HCT116 (cell line): Measurements from ENCODE around the gene FAM20C. TPM values are rescaled to one million over a fixed set of nuclear protein-coding genes. Genes with fewer than 3 reads are reported as not detected.

Source experiments
- ATAC-seq: fragments of 200-7000 bp; cut with Tn5 transposase; 2 replicates; pipeline ENCODE4 v1.9.1; 2020; ENCODE audit warnings: mild to moderate bottlenecking, moderate library complexity
- BruUV-seq: library from RNA; stranded (reverse); fragments of 400-500 nt; replicated peaks from 2 replicates; lab custom pipeline; 2021; lab: Mats Ljungman, UMichigan
- CTCF ChIA-PET: fragments of 300-600 bp; sonication (Branson Sonifier 250); formaldehyde crosslinking; loops from one replicate; lab custom pipeline; 2021; ENCODE audit warnings: antibody characterized with exemption; lab: Charles Lee
- POLR2A ChIA-PET: fragments of 300-600, 350-600 bp; sonication (Branson Sonifier 250); formaldehyde crosslinking; loops from one replicate; lab custom pipeline; 2021; ENCODE audit warnings: antibody characterized with exemption; lab: Charles Lee
- RAD21 ChIA-PET, 2 experiments: fragments of 300-600 bp; sonication (Branson Sonifier 250); formaldehyde crosslinking; loops; one replicate each; lab custom pipeline; 2023; ENCODE audit warnings: low total read pairs in 2 of 2; ENCODE audit not compliant: uncharacterized antibody in 2 of 2, unreplicated experiment in 2 of 2, low non-redundant PET in 1 of 2; lab: Charles Lee
- DNase-seq: peaks from one replicate; pipeline ENCODE4 v3.0.0-alpha.2; 2010; ENCODE audit warnings: low read depth, low spot score
- H2AFZ ChIP-seq: fragments of 200-600 bp; shearing (Covaris generic), sonication (generic); 2 replicates; pipeline ENCODE4 v1.6.1; 2017; ENCODE audit warnings: low read depth, mixed run types, mixed read lengths, antibody characterized with exemption, low read length; ENCODE audit not compliant: poor library complexity, severe bottlenecking
- H3K27ac ChIP-seq: 2 replicates; pipeline ENCODE4 v1.5.1; 2012; ENCODE audit warnings: low read depth, low read length
- H3K27me3 ChIP-seq: fragments of 200-600 bp; sonication (generic); 2 replicates; pipeline ENCODE4 v1.6.1; 2016; ENCODE audit warnings: mixed run types, low read length, mixed read lengths; ENCODE audit not compliant: insufficient read depth
- H3K36me3 ChIP-seq, 2 experiments: fragments of 200-500 bp in 1 of 2; fragments of 200-600 bp in 1 of 2; sonication (Bioruptor generic) in 1 of 2; sonication (generic) in 1 of 2; 2 replicates each; pipeline versions ENCODE4 v1.5.1 to v1.6.1; 2014 to 2016; ENCODE audit warnings: low read length in 2 of 2, inconsistent platforms in 1 of 2, mixed read lengths in 1 of 2, mixed run types in 1 of 2; ENCODE audit not compliant: insufficient read depth in 2 of 2, control insufficient read depth in 1 of 2
- H3K4me1 ChIP-seq, 2 experiments: fragments of 200-600 bp in 1 of 2; sonication (generic) in 1 of 2; 2 replicates each; pipeline versions ENCODE4 v1.5.1 to v1.6.1; 2012 to 2017; ENCODE audit warnings: low read length in 2 of 2, inconsistent platforms in 1 of 2, mild to moderate bottlenecking in 1 of 2, mixed read lengths in 1 of 2, mixed run types in 1 of 2, moderate library complexity in 1 of 2; ENCODE audit not compliant: insufficient read depth in 2 of 2, control insufficient read depth in 1 of 2
- H3K4me2 ChIP-seq: fragments of 200-600 bp; sonication (generic); 2 replicates; pipeline ENCODE4 v1.6.1; 2017; ENCODE audit warnings: mixed run types, low read length, mixed read lengths
- H3K4me3 ChIP-seq, 2 experiments: fragments of 200-600 bp in 1 of 2; sonication (generic) in 1 of 2; replicated peaks in 1 of 2; 2 replicates each; pipeline ENCODE4 v1.5.1; 2011 to 2016; ENCODE audit warnings: low read length in 2 of 2, control low read depth in 1 of 2, low read depth in 1 of 2, mild to moderate bottlenecking in 1 of 2, mixed read lengths in 1 of 2, mixed run types in 1 of 2
- H3K79me2 ChIP-seq: fragments of 200-600 bp; sonication (generic); 2 replicates; pipeline ENCODE4 v1.6.1; 2017; ENCODE audit warnings: mild to moderate bottlenecking, mixed run types, low read length, moderate library complexity, mixed read lengths; ENCODE audit not compliant: insufficient read depth
- H3K9ac ChIP-seq: fragments of 200-600 bp; sonication (generic); 2 replicates; pipeline ENCODE4 v1.6.1; 2016; ENCODE audit warnings: low read length, mixed read lengths
- H3K9me2 ChIP-seq: fragments of 200-600 bp; sonication (generic), shearing (Covaris generic); 2 replicates; pipeline ENCODE4 v1.6.1; 2017; ENCODE audit warnings: mixed run types, mild to moderate bottlenecking, moderate library complexity; ENCODE audit not compliant: insufficient read depth
- H3K9me3 ChIP-seq, 2 experiments: fragments of 200-500 bp in 1 of 2; fragments of 200-600 bp in 1 of 2; sonication (Bioruptor generic) in 1 of 2; sonication (generic) in 1 of 2; 2 replicates each; pipeline ENCODE4 v1.6.1; 2014 to 2017; ENCODE audit warnings: low read length in 2 of 2, mixed read lengths in 2 of 2, inconsistent platforms in 1 of 2, low read depth in 1 of 2, mild to moderate bottlenecking in 1 of 2, mixed run types in 1 of 2, moderate library complexity in 1 of 2; ENCODE audit not compliant: control insufficient read depth in 1 of 2, insufficient read depth in 1 of 2
- H4K20me1 ChIP-seq: fragments of 200-600 bp; sonication (generic), shearing (Covaris generic); 2 replicates; pipeline ENCODE4 v1.6.1; 2017; ENCODE audit warnings: mixed run types, mild to moderate bottlenecking, moderate library complexity; ENCODE audit not compliant: insufficient read depth
- CBX3 ChIP-seq: IDR thresholded peaks from 2 replicates; pipeline ENCODE4 v1.6.1; 2012; ENCODE audit warnings: low read depth
- EGR1 ChIP-seq: IDR thresholded peaks from 2 replicates; pipeline ENCODE4 v1.6.1; 2012; ENCODE audit warnings: low read depth
- ELF1 ChIP-seq: IDR thresholded peaks from 2 replicates; pipeline ENCODE4 v1.6.1; 2012; ENCODE audit warnings: low read depth, borderline replicate concordance
- EZH2phosphoT487 ChIP-seq: fragments of 200-600 bp; IDR thresholded peaks from 2 replicates; pipeline ENCODE4 v1.6.1; 2018; ENCODE audit warnings: antibody characterized with exemption, borderline replicate concordance
- JUND ChIP-seq: IDR thresholded peaks from 2 replicates; pipeline ENCODE4 v1.6.1; 2012
- POLR2AphosphoS5 ChIP-seq: IDR thresholded peaks from 2 replicates; pipeline ENCODE4 v1.6.1; 2011; ENCODE audit warnings: mild to moderate bottlenecking, low read depth, low read length, moderate library complexity
- SIN3A ChIP-seq: IDR thresholded peaks from 2 replicates; pipeline ENCODE4 v1.6.1; 2012; ENCODE audit warnings: low read depth
- SP1 ChIP-seq: IDR thresholded peaks from 2 replicates; pipeline ENCODE4 v1.6.1; 2012; ENCODE audit warnings: low read depth
- ZFX ChIP-seq: fragments of 450-650 bp; IDR thresholded peaks from 2 replicates; pipeline ENCODE4 v1.6.1; 2017
- intact Hi-C: fragments of 100-400 bp; cut with micrococcal nuclease; formaldehyde crosslinking; loops from 2 replicates; pipeline ENCODE4 v1.10.0; 2022
- total RNA-seq: library from RNA; stranded (reverse); gene quantifications from one replicate; pipeline ENCODE4 v1.2.1, GENCODE V29; 2021; ENCODE audit not compliant: unreplicated experiment
- TF ChIP-seq, protein P1 (sequence below): IDR thresholded peaks from 2 replicates; pipeline ENCODE4 v1.6.1; 2012
- TF ChIP-seq, protein P2 (sequence below): IDR thresholded peaks from 2 replicates; pipeline ENCODE4 v1.6.1; 2011; ENCODE audit warnings: mild to moderate bottlenecking, low read length, moderate library complexity; ENCODE audit not compliant: insufficient replicate concordance; ENCODE audit errors: extremely low read depth

Gene FAM20C
- total RNA-seq, 1 experiment from 2014 or later, result 27.1 TPM

DNA sequence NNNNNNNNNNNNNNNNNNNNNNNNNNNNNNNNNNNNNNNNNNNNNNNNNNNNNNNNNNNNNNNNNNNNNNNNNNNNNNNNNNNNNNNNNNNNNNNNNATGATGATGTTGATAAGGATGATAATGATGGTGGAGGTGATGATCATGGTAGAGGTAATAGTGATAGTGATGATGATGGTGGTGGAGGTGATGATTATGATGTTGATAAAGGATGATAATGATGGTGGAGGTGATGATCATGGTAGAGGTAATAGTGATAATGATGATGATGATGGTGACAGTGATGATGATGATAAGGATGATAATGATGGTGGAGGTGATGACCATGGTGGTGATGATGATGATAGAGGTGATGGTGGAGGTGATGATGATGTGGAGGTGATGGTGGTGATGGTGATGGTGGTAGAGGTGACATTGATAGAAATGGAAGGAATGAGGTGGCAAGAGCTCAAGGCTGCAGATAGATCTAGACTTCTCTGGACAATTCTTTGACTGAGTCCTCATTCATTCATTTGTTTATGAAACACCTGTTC lies 47.8 kb downstream of the FAM20C start:
- intact Hi-C loops, result no loop called here
- Histone ChIP-seq H3K9me2 (no peaks in the 10 kb centered on the region), H3K9ac (no peak overlapping the region), H3K4me1 (no peaks in the 10 kb centered on the region), H3K9me3 (peaks cover 0 to 6% of the 10 kb centered on the region in 2 experiments; a peak in 1 of 4 replicates), H3K4me2 (no peak overlapping the region), H3K79me2 (no peaks in the 10 kb centered on the region), H2AFZ (no peak overlapping the region), H3K4me3 (no peak overlapping the region), H3K27ac (no peak overlapping the region), H3K27me3 (no peaks in the 10 kb centered on the region), H3K36me3 (no peaks in the 10 kb centered on the region), H4K20me1 (no peaks in the 10 kb centered on the region)
- ChIA-PET RAD21 (no interaction called here), CTCF (no interaction called here), POLR2A (no interaction called here)
- no TSS peak for BruUV-seq
- TF ChIP-seq EZH2phosphoT487, result no peak
- TF ChIP-seq, protein P1, sequence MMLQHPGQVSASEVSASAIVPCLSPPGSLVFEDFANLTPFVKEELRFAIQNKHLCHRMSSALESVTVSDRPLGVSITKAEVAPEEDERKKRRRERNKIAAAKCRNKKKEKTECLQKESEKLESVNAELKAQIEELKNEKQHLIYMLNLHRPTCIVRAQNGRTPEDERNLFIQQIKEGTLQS, result no peak
- no peak for TF ChIP-seq POLR2AphosphoS5
- TF ChIP-seq, protein P2, sequence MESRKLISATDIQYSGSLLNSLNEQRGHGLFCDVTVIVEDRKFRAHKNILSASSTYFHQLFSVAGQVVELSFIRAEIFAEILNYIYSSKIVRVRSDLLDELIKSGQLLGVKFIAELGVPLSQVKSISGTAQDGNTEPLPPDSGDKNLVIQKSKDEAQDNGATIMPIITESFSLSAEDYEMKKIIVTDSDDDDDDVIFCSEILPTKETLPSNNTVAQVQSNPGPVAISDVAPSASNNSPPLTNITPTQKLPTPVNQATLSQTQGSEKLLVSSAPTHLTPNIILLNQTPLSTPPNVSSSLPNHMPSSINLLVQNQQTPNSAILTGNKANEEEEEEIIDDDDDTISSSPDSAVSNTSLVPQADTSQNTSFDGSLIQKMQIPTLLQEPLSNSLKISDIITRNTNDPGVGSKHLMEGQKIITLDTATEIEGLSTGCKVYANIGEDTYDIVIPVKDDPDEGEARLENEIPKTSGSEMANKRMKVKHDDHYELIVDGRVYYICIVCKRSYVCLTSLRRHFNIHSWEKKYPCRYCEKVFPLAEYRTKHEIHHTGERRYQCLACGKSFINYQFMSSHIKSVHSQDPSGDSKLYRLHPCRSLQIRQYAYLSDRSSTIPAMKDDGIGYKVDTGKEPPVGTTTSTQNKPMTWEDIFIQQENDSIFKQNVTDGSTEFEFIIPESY, result no peak
- TF ChIP-seq SIN3A, result no peak
- no peak for TF ChIP-seq EGR1
- TF ChIP-seq ELF1, result no peak
- no peak for TF ChIP-seq JUND
- no peak for TF ChIP-seq ZFX
- no peak for TF ChIP-seq SP1
- TF ChIP-seq CBX3, result no peak
- ATAC-seq, result no peak
- DNase-seq, result no peak
